ENCODE results near the gene EHBP1L1. TPM values are rescaled to one million over a fixed set of nuclear protein-coding genes. Genes with fewer than 3 reads are reported as not detected.

EHBP1L1 gene
- total RNA-seq, 1 experiment from 2014 or later: 18.5 TPM

GRCh38 chr11:65586676-65587075 lies 10.8 kb downstream of the EHBP1L1 start:
- peak; percentile 56 to 71 for DNase-seq
- Histone ChIP-seq H3K36me3 (no peaks in the 10 kb centered on the region), H3K4me3 (no peak overlapping the region), H3K27me3 (no peaks in the 10 kb centered on the region), H3K9me3 (replicated peaks) (no peaks in the 10 kb centered on the region), H3K4me1 (peaks cover 2% of the 10 kb centered on the region; the same call in 1 of the 2 replicates), H3K27ac (no peak overlapping the region)

- peak; percentile 50 to 66 for DNase-seq
- no peaks in the 10 kb centered on the region for H3K27me3 ChIP-seq
- H3K4me1 ChIP-seq: peaks cover 2% of the 10 kb centered on the region; the same call in 1 of the 2 replicates
- no peak overlapping the region for H3K4me3 ChIP-seq
- H3K36me3 ChIP-seq: no peaks in the 10 kb centered on the region
- no peak overlapping the region for H3K27ac ChIP-seq
- no peaks in the 10 kb centered on the region for H3K9me3 ChIP-seq (replicated peaks)
Observed at GRCh38 chr11:65588199-65589054, 12.6 kb downstream of the EHBP1L1 start.

GRCh38 chr11:65589444-65590239 lies 13.8 kb downstream of the EHBP1L1 start:
- no peaks in the 10 kb centered on the region for H3K27me3 ChIP-seq
- no peaks in the 10 kb centered on the region for H3K9me3 ChIP-seq (replicated peaks)
- DNase-seq: no peak
- H3K4me3 ChIP-seq: no peak overlapping the region
- no peak overlapping the region for H3K27ac ChIP-seq
- H3K36me3 ChIP-seq: no peaks in the 10 kb centered on the region
- H3K4me1 ChIP-seq: peaks cover 2% of the 10 kb centered on the region; the same call in 1 of the 2 replicates

- peak; percentile 80 to 83 for DNase-seq
- Histone ChIP-seq H3K27ac (no peak overlapping the region), H3K27me3 (no peaks in the 10 kb centered on the region), H3K4me1 (peaks cover 2% of the 10 kb centered on the region; the same call in 1 of the 2 replicates), H3K9me3 (replicated peaks) (no peaks in the 10 kb centered on the region), H3K4me3 (no peak overlapping the region), H3K36me3 (no peaks in the 10 kb centered on the region)
Observed at GRCh38 chr11:65590240-65590738, 14.4 kb downstream of the EHBP1L1 start.

- no peak overlapping the region for H3K4me3 ChIP-seq
- H3K27me3 ChIP-seq: no peaks in the 10 kb centered on the region
- no peak overlapping the region for H3K27ac ChIP-seq
- no peak for DNase-seq
- no peaks in the 10 kb centered on the region for H3K36me3 ChIP-seq
- peaks cover 2% of the 10 kb centered on the region; the same call in 1 of the 2 replicates for H3K4me1 ChIP-seq
- H3K9me3 ChIP-seq (replicated peaks): no peaks in the 10 kb centered on the region
Observed at GRCh38 chr11:65591939-65592857, 16.3 kb downstream of the EHBP1L1 start.

GRCh38 chr11:65592858-65593517 lies 17.1 kb downstream of the EHBP1L1 start:
- Histone ChIP-seq H3K27ac (no peak overlapping the region), H3K4me1 (no peaks in the 10 kb centered on the region; the same call in 1 of the 2 replicates), H3K9me3 (replicated peaks) (no peaks in the 10 kb centered on the region), H3K27me3 (no peaks in the 10 kb centered on the region), H3K4me3 (no peak overlapping the region), H3K36me3 (no peaks in the 10 kb centered on the region)
- no peak for DNase-seq

- Histone ChIP-seq H3K9me3 (replicated peaks) (no peaks in the 10 kb centered on the region), H3K36me3 (no peaks in the 10 kb centered on the region), H3K27me3 (no peaks in the 10 kb centered on the region), H3K27ac (no peak overlapping the region), H3K4me3 (no peak overlapping the region), H3K4me1 (no peaks in the 10 kb centered on the region)
- DNase-seq: peak; percentile 61 to 66
Observed at GRCh38 chr11:65593518-65594414, 17.9 kb downstream of the EHBP1L1 start.

GRCh38 chr11:65595131-65595530 lies 19.3 kb downstream of the EHBP1L1 start:
- no peak overlapping the region for H3K4me3 ChIP-seq
- H3K27ac ChIP-seq: no peak overlapping the region
- H3K4me1 ChIP-seq: no peaks in the 10 kb centered on the region
- no peaks in the 10 kb centered on the region for H3K36me3 ChIP-seq
- no peaks in the 10 kb centered on the region for H3K27me3 ChIP-seq
- H3K9me3 ChIP-seq (replicated peaks): no peaks in the 10 kb centered on the region
- DNase-seq: no peak

GRCh38 chr11:65595543-65596281 lies 19.9 kb downstream of the EHBP1L1 start, which contains the start of gene KCNK7:
TSS of gene KCNK7 (minus strand) at chr11:65595800. CDS start at chr11:65595772, 28 bp downstream.
- Histone ChIP-seq H3K9me3 (replicated peaks) (no peaks in the 10 kb centered on the region), H3K4me1 (no peaks in the 10 kb centered on the region), H3K27me3 (no peaks in the 10 kb centered on the region), H3K4me3 (no peak within 1 kb of the TSS), H3K36me3 (no peaks in the 10 kb centered on the region), H3K27ac (no peak within 1 kb of the TSS)
- no peak for DNase-seq

GRCh38 chr11:65596520-65596919 lies 20.7 kb downstream of the EHBP1L1 start:
- no peak for DNase-seq
- H3K36me3 ChIP-seq: no peaks in the 10 kb centered on the region
- no peaks in the 10 kb centered on the region for H3K4me1 ChIP-seq
- H3K27ac ChIP-seq: no peak overlapping the region
- H3K9me3 ChIP-seq (replicated peaks): no peaks in the 10 kb centered on the region
- H3K27me3 ChIP-seq: no peaks in the 10 kb centered on the region
- H3K4me3 ChIP-seq: no peak overlapping the region

- no peaks in the 10 kb centered on the region for H3K9me3 ChIP-seq (replicated peaks)
- DNase-seq: no peak
- no peak overlapping the region for H3K27ac ChIP-seq
- H3K4me1 ChIP-seq: no peaks in the 10 kb centered on the region
- no peaks in the 10 kb centered on the region for H3K27me3 ChIP-seq
- H3K4me3 ChIP-seq: no peak overlapping the region
- no peaks in the 10 kb centered on the region for H3K36me3 ChIP-seq
Observed at GRCh38 chr11:65598258-65598699, 22.4 kb downstream of the EHBP1L1 start.

- Histone ChIP-seq H3K27me3 (no peaks in the 10 kb centered on the region), H3K4me1 (no peaks in the 10 kb centered on the region), H3K4me3 (no peak overlapping the region), H3K36me3 (no peaks in the 10 kb centered on the region), H3K9me3 (replicated peaks) (no peaks in the 10 kb centered on the region), H3K27ac (no peak overlapping the region)
- no peak for DNase-seq
Observed at GRCh38 chr11:65599216-65599954, 23.5 kb downstream of the EHBP1L1 start.

All from SJCRH30 (cell line).